GM19372 (cell line): ENCODE results near the gene PLB1.
"Not testable (repeated sequence)": the region's sequence is repeated elsewhere in the genome, so short reads cannot be mapped to it uniquely, and the experiment has no call there.

Experiments used
- ATAC-seq: cut with Tn5 transposase; IDR thresholded peaks from one replicate; pipeline ENCODE4 v1.9.1; 2021; ENCODE audit warnings: mild to moderate bottlenecking, low read depth, moderate library complexity; ENCODE audit not compliant: unreplicated experiment

PLB1 gene

DNA sequence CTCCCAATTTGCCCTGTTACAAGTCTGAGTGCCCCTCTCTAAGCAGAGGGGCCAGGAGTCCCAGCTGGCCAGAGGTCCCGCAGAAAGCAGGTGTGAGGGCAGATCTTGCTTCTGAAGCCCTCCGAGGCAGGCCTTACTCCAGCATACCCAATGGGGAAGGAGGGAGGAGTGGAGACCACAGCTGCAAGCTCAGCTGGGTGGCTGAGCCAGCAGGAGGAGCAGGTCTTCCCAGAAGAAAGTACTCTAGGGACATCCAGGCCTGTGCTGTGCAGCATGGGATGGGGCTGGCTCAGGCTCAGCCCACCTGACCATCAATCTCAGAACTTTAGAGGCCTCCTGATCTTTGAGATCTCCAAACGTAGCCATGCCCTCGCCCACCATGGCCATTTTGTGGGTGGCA lies 31.3 kb downstream of the PLB1 start:
- ATAC-seq: no peak

DNA sequence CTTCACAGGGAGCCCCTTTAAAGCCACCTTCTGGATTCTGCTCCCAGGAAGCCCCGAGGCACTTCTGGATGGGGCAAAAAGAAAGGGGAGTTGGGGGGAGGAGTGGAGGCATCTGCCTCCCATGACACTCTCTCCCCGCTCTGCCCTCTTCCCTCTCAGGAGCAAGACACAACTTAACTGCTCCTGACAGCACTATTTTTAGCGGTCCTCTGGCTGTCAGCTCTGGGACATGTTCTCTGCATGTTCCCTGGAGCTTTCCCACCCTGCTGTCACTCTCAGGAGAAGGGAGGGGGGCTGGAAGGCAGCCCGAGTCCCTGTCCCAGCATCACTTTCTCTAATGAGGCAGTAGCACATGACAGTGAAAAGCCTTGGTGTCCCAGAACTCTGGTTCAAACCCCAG lies 32.3 kb downstream of the PLB1 start:
- no peak for ATAC-seq

DNA sequence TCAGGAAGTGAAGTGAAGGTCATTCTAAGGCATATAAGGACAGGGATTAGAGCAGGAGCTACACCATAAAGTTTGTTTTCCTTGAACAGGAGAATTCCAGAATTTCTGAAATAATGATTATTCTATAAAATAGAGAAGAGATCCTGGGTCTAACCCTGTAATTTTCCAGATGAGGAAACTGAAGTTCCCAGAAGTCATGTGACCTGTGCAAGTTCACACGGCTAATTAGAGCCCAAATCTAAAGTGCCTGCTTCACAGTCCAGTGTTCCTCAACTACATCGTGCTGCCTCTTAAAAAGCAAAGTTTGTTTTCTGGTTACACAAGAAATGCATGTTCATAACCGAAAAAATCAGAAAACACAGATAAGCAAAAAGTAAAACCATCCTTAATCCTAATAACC lies 34.9 kb downstream of the PLB1 start:
- no peak for ATAC-seq

DNA sequence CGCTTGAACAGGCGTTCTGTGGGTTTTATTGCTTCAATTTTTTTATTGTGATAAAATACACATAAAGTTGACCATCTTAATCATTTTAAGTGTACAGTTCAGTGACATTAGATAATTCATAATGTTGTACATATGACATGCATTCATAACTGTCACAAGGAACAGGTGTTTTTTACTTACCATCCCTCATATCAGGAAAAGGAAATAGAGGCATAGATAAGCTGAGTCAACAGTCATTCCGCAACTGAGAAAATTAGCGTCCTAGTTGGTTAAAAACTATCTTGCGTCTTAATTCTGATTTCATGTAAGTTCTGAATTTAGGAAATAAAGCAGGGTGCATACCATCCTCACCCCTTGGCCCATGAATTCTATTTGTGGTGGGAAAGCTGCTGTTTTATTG lies 36.5 kb downstream of the PLB1 start:
- no peak for ATAC-seq

DNA sequence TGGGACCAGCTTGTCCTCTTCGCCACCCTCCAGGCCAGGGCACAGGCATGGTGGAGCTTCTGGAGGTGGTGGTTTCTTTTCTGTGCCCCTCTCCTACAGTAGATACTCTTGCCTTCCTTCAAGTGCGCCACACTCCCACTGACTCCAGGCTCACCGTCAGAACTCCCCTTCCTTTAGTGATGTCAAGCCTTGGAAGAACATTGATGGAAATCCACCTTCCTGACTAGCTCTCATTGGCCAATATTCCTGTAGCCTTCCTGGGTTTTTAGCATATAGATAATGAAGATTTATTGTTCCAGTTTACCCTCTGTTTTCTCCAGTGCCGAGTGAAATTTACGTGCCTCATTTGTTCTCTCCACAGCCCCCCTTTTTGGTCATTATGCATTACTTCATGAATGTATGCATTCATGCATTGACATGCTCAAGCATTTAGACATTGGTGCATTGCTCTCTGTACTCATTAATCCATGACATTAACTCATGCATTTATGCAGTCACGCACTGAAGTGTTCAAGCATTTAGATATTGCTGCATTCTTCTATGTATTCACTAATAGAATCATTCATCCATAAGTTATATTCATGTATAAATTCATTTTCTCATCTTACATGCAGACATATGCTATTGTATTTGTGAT lies 37.3 kb downstream of the PLB1 start:
- ATAC-seq: no peak

DNA sequence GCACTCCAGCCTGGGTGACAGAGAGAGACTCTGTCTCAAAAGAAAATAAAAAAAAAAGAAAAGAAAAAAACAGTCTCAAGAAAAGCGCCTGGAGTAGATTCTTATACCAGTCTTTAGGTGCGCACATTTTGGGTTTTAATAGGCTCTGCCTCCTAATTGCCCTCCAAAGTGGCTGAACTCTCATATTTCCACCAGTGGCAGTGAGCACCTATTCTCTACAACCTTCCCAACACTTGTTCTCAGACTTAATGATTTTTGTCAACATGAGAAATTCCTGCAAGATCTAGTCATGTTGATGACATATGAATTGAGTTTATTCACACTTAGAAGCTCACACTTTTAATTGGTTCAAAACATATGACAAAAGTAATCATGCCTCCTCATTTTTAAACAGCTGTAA lies 39.0 kb downstream of the PLB1 start:
- no peak for ATAC-seq

DNA sequence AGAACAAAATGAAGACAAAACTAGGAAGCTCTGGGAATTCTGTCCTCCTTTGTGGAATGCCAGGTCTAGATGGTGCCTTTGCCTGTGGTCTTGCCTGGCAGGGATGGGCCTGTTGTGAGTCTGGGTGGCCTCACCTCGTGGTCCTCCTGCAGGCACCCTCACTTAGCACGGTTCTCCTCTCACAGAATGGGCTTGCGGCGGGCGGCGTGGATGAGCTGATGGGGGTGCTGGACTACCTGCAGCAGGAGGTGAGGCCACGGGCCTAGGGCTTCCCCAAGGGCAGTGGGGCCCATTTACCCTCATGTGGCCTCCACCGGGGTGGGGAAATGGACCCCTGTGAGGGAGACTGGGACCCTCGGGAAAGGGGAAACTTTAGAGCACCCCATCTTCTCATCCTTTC lies 42.3 kb downstream of the PLB1 start:
- ATAC-seq: no peak

DNA sequence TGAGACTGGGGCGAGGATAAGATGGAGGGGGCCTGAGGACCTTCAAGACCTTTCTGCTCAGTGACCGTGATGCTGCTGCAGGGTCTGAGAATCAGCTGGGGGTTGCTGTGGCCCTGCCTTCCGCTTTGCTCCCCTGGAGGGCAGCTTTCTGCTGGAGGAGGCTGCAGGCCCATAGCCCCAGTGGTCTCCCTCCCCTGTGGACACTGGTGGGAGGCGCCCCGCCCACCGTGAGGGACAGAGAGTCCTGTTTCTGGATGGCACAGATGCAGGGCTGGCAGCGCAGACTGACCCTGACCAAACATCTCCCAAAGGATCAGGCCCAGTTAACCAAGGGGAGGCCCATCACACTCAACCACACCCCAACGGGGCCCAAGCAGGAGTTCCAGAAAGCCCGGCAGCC lies 42.8 kb downstream of the PLB1 start:
- no peak for ATAC-seq

DNA sequence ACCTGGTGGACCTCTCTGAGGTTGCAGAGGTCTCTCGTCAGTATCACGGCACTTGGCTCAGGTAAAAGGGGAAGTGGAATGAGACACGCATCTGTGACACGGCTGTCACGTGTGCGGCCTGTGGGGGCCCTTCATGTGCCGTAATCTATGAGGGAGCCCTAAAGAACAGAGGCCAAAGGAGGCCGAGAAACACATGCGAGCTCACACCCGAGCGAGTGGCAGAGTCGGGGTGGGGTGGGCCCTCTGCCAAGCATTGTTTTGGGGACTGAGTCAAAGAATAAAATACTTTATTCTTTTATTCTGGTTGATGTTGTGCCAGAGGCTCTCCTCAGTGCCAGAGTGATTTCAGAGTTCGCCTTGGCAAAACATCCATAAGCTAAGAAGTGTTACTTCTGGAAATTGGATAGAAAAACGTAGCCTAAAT lies 43.3 kb downstream of the PLB1 start:
- no peak for ATAC-seq

DNA sequence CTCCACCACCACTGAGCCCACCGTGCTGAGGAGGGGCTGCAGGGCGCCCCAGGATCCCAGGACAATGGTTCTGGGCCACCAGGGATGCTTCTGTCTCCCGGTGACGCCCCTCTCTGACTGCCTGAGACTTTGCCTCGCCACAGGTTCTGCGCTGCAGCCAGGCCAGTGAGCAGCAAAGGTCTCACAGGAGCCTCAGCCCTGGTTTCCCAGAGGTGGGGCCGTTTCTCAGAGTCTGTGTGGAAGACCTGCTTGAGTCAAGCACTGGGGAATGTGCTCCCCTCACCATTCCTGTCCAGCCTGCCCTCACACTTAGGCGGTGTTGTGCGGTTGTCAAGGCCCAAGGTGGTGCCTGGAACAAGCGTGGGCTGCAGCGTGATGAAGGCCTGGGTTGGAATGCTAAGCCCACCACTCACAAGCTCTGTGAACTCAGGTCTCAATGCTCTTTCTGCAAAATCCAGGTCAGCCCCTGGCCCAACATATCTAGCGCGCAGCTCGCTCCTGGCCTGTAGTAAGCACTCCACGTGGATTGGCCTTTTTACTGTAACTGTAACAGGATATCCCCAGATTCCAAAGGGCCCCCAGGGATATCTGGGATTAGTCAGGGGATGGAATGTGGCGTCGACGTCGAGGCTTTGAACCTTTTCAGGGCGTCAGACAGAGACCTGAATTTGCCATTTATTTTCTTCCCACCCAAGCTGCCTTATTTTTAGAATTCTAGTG lies 47.6 kb downstream of the PLB1 start:
- no peak for ATAC-seq

DNA sequence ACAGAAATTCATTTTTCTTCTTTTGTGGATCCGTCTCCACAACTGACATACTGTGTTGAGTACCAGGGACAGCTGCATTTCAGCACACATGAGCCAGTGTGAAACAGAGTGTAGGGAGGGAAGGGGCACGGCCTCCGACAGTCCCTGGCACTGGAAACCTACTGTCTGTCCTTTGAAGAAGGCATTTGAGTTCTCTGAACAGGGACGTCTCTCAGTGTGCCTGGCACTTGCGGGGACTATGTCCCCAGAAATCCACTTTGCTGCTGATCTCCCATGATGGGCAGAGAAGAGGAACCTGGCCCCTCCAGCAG lies 48.1 kb downstream of the PLB1 start:
- no peak for ATAC-seq

DNA sequence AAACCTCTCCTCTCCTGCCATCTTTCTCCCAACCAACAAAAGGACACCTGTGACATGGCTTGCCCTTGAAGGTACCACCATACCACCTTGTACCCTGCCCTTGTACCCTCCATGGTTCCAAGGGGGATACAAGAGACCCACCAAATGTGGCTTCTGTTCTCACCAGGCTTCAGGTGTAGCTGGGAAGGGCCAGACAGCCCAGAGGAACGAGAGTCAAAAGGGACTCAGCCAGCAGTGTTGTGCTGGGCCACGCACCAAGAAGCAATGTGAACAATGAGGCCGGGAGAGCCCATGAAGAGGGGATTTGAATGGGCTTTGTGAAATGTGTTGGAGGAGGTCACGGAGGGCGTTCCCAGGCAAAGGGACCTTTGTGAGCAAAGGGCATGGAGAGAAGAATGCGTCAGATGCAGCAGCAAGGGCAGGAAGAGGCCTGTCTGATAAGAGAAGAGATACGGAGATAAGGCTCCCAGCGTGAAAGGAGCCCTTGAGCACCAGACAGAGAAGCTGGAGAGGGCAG lies 48.6 kb downstream of the PLB1 start:
- ATAC-seq: no peak

DNA sequence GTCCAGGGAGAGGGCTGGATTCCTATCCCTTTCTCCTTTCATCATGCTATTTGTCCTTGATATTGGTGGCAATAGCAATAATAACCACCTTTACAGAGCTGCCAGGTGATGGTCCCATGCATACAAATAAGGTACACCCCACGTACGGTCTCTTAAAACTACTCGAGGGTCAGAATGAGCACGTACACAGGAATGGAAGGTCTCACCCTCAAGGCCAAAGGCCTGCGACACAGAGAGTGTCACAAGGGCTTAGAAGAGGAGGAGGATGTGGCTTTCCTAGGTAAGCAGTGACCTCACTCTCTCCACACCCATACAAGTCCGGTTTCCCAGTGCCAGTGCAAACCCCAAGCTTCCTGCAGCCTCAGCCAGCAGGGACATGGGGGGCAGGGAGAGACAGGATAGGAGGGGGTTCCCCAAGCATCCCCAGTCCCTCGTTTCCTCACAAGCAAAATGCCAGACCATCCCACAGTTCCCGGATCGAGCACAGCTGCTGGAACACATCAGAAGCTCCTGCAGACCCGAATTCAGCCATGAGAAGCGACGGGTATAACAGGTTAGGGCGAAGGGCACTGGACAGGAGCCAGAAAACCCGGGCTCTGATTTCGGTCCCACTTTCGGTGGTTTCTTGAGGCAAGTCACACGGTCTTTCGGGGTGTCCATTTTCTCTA lies 49.2 kb downstream of the PLB1 start:
- ATAC-seq: no peak

DNA sequence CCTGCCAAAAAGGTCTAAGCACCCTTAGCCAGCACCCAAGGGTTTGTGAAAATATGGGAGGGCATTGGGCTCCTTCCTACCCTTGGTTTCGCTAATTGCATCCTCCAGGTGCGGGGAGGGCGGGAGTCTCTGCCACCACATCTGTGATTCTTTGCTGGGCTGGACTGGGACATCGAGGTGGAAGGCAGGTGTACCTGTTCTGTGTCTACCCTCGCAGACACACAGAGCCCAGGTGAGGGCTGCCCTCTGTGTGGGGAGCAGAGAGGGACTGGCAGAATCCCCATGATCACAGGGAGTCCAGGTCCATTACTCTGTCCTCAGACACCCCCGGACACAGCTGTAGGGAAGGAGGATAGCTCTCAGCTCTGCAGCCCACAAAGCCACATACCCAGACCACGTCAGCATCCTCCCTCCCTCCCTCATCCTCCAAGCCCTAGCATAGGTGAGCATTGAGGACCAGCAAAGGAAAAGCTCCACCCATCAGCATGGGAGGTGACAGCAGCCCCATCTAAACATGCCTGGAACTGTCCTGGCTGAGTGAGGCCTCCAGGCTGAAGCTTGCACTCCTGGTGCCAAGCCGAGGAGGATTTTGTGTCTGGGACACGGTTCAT lies 49.8 kb downstream of the PLB1 start:
- no peak for ATAC-seq

DNA sequence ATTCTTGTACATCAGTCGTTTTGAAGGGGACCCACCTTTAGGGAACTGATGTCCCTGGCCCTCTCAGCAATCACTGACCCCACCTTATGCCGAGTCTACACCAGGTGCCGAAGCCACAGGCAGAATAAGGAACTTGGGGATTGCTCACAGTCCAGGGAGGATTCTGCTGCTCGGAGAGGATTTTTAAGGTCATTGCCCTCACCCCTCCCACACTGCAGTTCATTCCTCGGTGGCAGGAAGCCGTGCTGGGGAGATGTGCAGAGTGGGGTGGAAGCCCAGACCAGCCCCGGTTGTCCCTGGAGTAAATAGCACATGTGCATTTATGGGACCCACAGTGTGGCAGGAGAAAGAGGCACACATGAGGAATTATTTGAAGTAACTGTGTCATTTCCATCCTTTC lies 50.4 kb downstream of the PLB1 start:
- ATAC-seq: no peak

DNA sequence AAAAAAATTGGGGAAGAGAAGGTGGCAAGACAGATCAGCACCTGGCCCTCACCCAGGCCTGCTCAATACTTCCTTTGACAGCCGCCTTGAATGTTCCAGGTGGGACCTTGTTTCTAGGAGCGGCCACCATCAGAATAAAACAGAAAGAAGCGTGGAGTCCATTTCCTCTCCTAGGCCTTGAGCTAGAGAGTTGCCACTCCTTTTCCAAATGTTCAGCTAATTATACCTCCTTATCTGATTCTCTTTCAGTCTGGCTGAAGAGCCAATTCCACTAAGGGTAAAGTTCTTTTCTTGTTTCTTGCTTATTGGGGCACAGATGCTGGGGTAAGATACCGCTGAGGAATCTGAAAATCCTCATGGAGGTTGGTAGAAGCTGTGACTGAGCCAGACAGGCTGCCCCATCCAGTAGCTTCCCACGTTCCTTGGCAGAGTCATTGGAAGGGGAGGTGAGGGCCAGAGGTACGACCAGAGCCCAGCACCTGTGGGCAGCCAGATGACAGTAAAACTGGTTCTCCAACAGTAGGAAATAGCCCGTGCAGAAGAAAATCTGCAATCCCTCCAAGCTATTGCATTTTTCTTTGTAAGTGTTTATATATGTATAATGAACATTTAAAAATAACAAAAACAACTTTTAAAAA lies 51.5 kb downstream of the PLB1 start:
- ATAC-seq: no peak

DNA sequence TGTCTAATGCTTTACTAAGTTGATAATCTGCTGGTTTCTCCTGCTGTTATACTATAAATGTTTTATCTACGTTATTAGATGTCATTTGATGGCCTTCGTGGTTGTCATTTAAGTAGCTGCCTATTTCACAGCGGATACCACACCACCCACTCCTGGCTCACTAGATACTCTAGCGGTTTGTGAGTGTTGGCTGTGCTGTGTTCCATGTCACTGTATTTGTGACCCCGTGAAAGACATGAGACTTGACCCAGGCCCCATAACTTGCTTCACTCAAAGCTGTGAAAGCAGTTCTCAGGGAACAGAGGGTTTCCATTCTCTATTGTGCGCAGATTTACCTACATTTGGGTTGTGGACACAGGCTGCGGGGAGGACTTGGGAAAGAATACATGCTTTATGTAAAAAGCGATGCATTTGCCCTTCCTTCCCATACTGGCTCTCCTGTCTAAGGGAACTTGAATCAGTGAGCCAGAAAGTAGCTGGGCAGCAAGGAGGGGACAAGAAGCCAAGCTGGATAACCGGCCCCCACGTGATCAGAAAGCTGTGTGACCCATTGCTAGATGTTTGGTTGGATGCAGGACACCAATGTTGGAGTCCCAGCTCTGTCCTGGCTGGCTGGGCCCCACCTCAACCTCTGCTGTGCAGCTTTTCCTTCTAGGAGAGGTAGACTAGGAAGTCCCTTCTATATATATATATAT lies 52.2 kb downstream of the PLB1 start:
- ATAC-seq: no peak

DNA sequence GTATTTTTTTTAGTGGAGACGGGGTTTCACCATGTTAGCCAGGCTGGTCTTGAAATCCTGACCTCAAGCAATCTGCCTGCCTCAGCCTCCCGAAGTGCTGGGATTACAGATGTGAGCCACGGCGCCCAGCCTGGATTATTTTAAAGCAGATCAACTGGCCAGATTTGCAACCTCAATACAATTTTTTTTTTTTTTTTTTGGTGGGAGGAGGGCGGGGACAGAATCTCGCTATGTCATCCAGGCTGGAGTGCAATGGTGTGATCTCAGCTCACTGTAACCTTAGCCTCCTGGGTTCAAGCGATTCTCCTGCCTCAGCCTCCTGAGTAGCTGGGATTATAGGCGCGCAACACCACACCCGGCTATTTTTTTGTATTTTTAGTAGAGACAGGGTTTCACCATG lies 54.5 kb downstream of the PLB1 start:
- ATAC-seq: not testable (repeated sequence)

DNA sequence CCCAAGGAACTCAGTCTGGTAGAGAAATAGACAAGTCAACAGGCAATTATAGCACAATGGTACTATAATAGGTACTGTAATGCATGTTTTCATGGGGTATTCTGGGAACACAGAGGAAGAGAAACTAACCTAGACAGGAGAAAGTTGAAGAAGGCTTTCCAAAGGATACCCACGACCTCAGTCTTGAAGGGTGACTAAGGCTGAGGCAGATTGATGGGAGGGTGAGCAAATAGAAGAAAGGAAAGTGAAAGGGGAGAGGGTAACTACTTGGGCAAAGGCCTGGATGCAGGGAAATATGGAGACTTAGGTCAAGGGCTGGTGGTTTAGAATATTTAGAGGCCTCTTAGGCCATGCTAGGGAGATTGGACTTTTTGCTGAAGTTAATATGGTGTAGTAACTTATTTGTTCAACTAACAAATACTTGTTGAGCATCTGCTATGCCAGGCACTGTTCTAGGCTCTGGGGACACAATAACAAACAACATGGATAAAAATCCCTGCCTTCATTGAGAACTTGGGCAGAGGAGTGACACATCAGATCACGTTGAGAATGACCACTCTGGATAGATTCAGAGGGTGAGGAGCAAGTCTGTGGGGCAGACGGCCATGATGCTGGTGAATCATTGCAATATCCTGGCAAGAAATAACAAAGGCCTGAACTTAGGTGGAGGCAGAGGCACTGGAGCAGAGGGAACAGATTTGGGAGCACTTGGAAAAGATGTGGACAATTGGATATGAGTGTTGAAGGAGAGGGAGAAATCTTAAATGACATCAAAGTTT lies 56.4 kb downstream of the PLB1 start:
- ATAC-seq: no peak

DNA sequence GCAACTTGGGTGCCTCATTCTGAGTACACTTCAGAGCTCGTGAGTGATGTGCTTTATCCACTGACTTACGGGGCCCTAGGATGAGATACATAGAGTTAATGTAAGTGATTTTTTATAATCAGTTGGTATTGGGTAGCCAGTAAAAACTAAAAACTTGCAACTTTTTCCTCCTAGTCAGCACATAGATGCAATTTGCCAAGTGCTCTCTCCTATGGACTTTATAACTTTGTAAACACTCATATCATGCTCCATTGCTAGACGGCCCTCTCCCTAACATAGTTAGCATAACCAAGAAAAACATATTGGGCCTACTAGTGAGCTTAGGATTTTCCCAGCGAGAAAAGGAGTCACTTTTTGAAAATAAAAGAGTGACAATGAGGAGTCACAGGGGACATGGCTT lies 60.4 kb downstream of the PLB1 start:
- no peak for ATAC-seq
